Activated naive CD4-positive, alpha-beta T cell treated with anti-CD3 and anti-CD28 coated beads, Interleukin-2, amount 50 U/mL, for 24 hours (primary cell): ENCODE measurements around the gene SURF2.
A peak's percentile ranks its signal among the peaks of the same experiment; 100 is the strongest.
"Not testable (repeated sequence)": the region's sequence is repeated elsewhere in the genome, so short reads cannot be mapped to it uniquely, and the experiment has no call there.

Experiments used
- H3K27ac Mint-ChIP-seq: one replicate; pipeline ENCODE4 v1.8.0; 2021; ENCODE audit warnings: mild to moderate bottlenecking, mixed read lengths
- H3K27me3 Mint-ChIP-seq: one replicate; pipeline ENCODE4 v1.8.0; 2021; ENCODE audit warnings: mixed read lengths
- H3K36me3 Mint-ChIP-seq: one replicate; pipeline ENCODE4 v1.8.0; 2021; ENCODE audit warnings: mixed read lengths
- H3K4me1 Mint-ChIP-seq: one replicate; pipeline ENCODE4 v1.8.0; 2021; ENCODE audit warnings: mixed read lengths
- H3K4me3 Mint-ChIP-seq: one replicate; pipeline ENCODE4 v1.8.0; 2021; ENCODE audit warnings: mild to moderate bottlenecking, mixed read lengths
- H3K9me3 Mint-ChIP-seq: one replicate; pipeline ENCODE4 v1.8.0; 2021; ENCODE audit warnings: mixed read lengths

The SURF2 gene

DNA sequence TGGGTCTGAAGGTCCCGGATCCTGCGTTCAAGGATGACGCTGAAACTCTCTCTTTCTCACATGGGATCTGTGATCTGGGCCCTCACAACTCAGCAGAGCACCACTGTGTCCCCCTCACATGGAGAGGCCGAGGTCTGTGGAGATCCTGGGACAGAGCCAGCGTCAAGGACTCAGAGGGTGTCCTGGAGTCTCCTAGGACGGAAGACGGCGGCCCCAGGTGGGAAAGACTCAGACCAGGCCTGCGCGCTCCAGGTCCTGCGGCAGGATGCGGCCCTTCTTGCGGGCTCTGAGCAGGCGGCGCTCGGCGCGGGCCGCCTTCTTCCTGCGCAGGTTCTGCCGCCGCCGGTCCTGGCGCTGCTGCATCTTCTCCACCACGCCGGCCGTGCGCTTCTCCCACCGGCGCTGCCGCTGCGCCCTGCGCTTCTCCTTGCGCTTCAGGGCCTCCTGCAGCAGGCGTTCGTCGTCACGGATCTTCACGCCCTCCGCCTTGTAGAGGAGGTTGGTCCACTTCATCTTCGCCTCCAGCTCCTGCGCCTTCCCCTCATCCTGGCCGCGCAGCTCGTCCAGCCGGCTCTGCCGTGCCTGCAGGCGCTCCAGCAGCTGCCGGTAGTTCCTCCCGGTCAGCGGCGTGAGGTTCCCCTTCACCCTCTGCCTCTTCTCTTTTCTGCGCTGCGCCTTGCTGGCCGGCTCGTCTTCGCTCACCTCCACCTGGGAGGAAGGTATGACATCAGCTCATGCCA is 24.5 kb upstream of the SURF2 start:
- peaks cover 39% of the 10 kb centered on the region for H3K4me1 Mint-ChIP-seq
- H3K9me3 Mint-ChIP-seq: no peaks in the 10 kb centered on the region
- H3K36me3 Mint-ChIP-seq: peaks cover 19% of the 10 kb centered on the region
- H3K27ac Mint-ChIP-seq: no peak overlapping the region
- H3K4me3 Mint-ChIP-seq: no peak overlapping the region
- H3K27me3 Mint-ChIP-seq: no peaks in the 10 kb centered on the region

DNA sequence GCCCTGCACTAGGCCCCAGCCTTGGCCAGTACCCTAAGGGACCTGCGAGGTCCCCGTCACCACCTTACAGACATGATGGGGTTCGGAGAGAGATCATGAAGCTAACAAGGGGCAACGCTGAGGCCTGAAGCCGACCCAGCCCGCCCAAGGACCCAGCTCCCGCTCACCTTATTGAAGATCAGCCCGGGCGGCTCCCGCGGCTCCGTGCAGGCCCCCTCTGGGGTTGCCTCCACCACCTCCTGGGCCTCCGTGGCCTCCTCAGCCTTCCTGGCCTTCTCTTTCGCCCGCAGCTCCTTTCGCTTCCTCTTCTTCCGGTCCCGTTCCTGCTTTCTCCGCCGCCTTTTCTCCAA is 24.0 kb upstream of the SURF2 start:
- peaks cover 19% of the 10 kb centered on the region for H3K36me3 Mint-ChIP-seq
- H3K27me3 Mint-ChIP-seq: no peaks in the 10 kb centered on the region
- peaks cover 39% of the 10 kb centered on the region for H3K4me1 Mint-ChIP-seq
- H3K27ac Mint-ChIP-seq: no peak overlapping the region
- no peaks in the 10 kb centered on the region for H3K9me3 Mint-ChIP-seq
- H3K4me3 Mint-ChIP-seq: no peak overlapping the region

DNA sequence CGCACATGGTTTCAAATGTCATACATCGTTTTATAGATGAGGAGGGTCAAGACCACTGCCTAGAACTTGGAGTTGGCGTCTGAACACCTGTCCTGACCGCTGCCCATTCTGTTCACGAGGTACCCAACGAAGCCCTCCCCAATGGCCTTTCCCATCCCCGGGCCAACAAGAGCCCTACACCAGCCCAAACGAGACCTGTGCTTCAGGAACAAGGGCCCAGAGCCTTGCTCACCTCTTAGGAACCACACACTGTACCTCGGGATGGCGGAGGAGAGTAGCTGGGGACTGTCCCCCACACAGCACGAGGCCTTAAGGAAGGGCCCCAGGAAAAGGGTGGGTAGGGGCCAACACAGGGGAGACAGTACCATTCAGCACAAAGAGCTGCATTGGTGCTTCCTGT is 23.3 kb upstream of the SURF2 start:
- peak overlapping the region; percentile 7 for H3K4me3 Mint-ChIP-seq
- peaks cover 19% of the 10 kb centered on the region for H3K36me3 Mint-ChIP-seq
- H3K27ac Mint-ChIP-seq: peak overlapping the region; percentile 23
- H3K9me3 Mint-ChIP-seq: no peaks in the 10 kb centered on the region
- peaks cover 39% of the 10 kb centered on the region for H3K4me1 Mint-ChIP-seq
- H3K27me3 Mint-ChIP-seq: no peaks in the 10 kb centered on the region

DNA sequence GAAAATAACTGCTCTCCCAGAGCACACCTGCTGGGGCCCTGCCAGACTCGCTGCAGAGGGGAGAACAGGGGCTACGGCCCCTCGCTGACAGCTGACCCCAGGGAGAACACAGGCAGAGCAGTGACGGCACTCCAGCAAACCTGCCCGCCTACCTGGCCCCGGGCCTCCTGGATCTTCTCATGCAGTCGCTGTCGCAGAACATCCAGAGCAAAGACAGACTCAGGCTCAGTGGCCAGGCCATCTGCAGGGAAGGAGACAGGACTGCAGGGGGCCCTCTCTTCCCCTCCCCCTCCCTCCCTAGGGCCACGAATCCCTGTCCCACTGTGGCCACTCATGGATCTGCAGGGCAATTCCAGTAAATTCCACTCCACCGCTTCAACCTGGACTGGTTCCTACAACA is 22.8 kb upstream of the SURF2 start:
- H3K27ac Mint-ChIP-seq: peak overlapping the region; percentile 65
- H3K9me3 Mint-ChIP-seq: no peaks in the 10 kb centered on the region
- peaks cover 36% of the 10 kb centered on the region for H3K4me1 Mint-ChIP-seq
- H3K36me3 Mint-ChIP-seq: peaks cover 19% of the 10 kb centered on the region
- H3K27me3 Mint-ChIP-seq: no peaks in the 10 kb centered on the region
- H3K4me3 Mint-ChIP-seq: peak overlapping the region; percentile 57

DNA sequence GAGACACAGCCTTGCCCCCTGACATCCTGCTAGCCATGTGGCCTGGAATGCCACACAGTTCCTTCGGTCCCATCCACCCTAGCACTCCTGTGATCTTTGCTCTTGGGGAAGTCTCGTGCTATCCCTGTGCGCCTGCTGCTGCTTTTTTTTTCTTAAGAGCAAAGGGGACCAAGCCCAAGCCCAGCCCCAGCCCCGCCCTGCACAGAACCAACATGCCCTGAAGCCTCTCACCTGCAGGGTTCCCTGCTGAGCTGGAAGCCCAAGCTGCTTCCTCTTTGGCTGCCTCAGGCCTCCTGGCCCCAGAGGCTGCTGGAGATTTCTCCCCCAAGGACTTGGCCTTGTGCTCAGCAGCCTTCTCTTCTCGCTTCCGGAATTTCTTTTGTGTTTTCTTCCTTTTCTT is 22.2 kb upstream of the SURF2 start:
- Mint-ChIP-seq H3K4me3 (peak overlapping the region; percentile 95), H3K36me3 (peaks cover 21% of the 10 kb centered on the region), H3K4me1 (peaks cover 34% of the 10 kb centered on the region)

DNA sequence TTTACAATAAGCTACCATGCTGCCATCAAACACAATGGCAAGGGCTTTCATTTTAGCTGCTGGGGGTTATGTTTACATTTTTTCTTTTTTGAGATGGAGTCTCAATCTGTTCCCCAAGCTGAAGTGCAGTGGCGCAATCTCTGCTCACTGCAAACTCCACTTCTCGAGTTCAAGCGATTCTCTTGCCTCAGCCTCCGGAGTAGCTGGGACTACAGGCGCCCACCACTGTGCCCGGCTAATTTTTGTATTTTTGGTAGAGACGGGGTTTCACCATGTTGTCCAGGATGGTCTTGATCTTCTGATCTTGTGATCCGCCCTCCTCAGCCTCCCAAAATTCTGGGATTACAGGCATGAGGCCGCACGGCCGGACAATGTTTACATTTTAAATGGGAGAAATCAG is 21.5 kb upstream of the SURF2 start:
- H3K9me3 Mint-ChIP-seq, H3K27me3 Mint-ChIP-seq: not testable (repeated sequence)
- Mint-ChIP-seq H3K36me3 (peaks cover 21% of the 10 kb centered on the region), H3K4me1 (peaks cover 37% of the 10 kb centered on the region), H3K4me3 (peak overlapping the region; percentile 95), H3K27ac (peak overlapping the region; percentile 82)

More for the DNA sequence above, 22.2 kb upstream of the SURF2 start:
- Mint-ChIP-seq H3K27ac (peak overlapping the region; percentile 65), H3K9me3 (no peaks in the 10 kb centered on the region), H3K27me3 (no peaks in the 10 kb centered on the region)

DNA sequence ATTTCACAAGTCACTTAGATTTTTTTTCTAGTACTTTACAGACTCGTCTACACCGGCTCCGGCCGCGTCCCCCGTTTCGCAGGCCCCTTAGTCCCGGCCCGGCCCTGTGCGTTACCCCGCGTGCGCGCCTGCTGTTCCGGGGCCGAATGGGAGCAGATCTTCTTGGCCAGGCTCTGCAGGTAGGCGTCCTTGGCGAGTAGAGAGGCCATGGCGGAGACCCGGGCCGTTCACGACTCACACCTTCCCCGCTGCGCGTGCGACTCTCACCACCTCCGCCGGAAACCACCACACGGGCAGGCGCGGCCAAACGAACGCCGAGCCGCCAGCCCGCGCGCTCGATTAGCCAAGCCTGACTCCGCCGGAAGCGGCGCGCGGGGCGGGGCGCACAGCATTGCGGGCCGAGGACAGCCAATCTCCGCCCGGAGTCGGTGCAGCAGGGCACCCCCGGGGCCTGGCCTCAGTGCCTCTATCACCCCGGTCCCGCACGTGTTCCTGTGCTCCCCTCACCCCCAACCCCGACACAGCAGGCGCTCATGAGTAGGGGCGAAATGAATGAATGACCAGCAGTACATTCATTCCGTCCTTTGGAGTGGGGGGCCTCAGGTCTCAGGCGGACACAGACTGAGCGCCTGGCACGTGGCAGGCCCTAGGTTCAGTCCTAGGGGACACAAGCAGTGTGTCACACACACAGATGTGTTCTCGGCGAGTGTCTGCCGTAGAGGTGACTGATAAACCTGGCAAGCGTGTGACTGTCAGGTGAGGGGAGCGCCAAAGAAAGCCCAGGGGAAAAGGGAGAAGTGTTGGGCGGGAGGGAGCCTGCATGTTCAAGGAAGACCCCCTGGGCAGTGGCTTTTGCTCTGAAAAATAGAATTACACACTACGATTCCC is 20.2 kb upstream of the SURF2 start, which contains the start of gene SURF6:
TSS of gene SURF6 (minus strand) at position 265 of the 888 bp plus-strand sequence. CDS start at position 209, 56 bp downstream.
- H3K27ac Mint-ChIP-seq: peak within 1 kb of the TSS; percentile 89
- H3K4me3 Mint-ChIP-seq: peak within 1 kb of the TSS; percentile 95
- peaks cover 46% of the 10 kb centered on the region for H3K4me1 Mint-ChIP-seq
- peaks cover 17% of the 10 kb centered on the region for H3K36me3 Mint-ChIP-seq
- H3K9me3 Mint-ChIP-seq: no peaks in the 10 kb centered on the region
- H3K27me3 Mint-ChIP-seq: no peaks in the 10 kb centered on the region

DNA sequence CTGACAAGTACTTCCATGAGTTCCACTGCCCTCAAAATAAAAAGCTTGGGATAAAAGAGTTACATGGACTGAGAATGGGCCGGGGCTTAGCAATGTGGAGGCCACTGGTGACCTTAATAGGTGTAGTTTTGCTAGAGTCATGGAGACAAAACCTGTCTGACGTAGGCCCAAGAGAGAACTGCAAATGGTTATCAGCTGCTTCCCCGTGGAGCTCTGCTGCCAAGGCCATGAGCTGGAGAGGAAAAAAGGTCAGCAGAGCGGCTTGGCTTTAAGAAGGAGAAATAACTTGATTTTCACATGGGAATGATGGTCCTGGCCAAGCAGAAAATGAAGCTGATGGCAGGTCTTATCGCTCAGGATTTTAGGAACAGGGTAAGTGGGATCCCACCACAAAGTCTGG is 16.7 kb upstream of the SURF2 start:
- Mint-ChIP-seq H3K9me3 (no peaks in the 10 kb centered on the region), H3K27ac (peak overlapping the region; percentile 81), H3K36me3 (peaks cover 13% of the 10 kb centered on the region), H3K27me3 (no peaks in the 10 kb centered on the region), H3K4me1 (peaks cover 47% of the 10 kb centered on the region), H3K4me3 (no peak overlapping the region)

DNA sequence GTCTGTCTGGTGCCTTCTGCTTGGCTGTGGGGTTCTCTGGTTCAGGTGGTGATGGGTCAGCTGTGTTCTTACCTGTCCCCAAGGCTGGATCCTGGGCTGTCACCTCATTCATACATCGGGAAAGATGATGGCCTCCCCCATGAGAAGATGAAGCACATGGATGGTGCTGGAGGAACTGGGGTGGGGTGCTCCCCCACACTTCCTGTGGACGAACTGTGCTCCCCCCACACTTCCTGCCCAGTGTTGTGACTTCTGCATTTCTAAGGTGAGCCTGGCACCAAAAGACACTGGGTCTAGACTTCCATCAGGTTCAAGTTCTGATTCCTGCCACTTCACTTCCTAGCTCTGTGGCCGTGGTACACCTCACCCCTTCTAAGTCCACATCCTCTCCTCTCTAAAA is 16.1 kb upstream of the SURF2 start:
- peak overlapping the region; percentile 74 for H3K27ac Mint-ChIP-seq
- peaks cover 10% of the 10 kb centered on the region for H3K36me3 Mint-ChIP-seq
- no peaks in the 10 kb centered on the region for H3K9me3 Mint-ChIP-seq

DNA sequence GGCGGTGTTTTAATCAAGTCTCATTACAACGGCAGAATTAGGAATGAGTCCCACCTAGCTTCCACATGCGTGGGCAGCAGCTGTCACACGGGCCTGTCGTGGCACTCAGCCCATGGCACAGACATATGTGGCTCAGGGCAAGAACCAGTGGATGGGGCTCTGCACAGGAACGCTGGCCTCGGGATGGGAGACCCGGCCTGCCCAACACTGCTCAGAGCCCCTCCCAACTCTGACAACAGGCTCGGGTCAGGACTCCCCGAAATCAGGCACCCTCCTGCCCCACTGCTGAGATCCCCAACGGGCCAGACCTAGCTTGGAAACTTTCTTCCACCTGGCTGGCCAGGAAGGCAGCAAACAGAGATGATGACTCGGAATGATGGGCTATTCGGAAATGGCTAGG is 15.4 kb upstream of the SURF2 start:
- H3K4me3 Mint-ChIP-seq: no peak overlapping the region
- peaks cover 41% of the 10 kb centered on the region for H3K4me1 Mint-ChIP-seq
- H3K27me3 Mint-ChIP-seq: no peaks in the 10 kb centered on the region
- H3K36me3 Mint-ChIP-seq: peaks cover 7% of the 10 kb centered on the region
- no peak overlapping the region for H3K27ac Mint-ChIP-seq
- H3K9me3 Mint-ChIP-seq: no peaks in the 10 kb centered on the region

More for the DNA sequence above, 16.1 kb upstream of the SURF2 start:
- Mint-ChIP-seq H3K4me3 (peak overlapping the region; percentile 36), H3K4me1 (peaks cover 44% of the 10 kb centered on the region), H3K27me3 (no peaks in the 10 kb centered on the region)

DNA sequence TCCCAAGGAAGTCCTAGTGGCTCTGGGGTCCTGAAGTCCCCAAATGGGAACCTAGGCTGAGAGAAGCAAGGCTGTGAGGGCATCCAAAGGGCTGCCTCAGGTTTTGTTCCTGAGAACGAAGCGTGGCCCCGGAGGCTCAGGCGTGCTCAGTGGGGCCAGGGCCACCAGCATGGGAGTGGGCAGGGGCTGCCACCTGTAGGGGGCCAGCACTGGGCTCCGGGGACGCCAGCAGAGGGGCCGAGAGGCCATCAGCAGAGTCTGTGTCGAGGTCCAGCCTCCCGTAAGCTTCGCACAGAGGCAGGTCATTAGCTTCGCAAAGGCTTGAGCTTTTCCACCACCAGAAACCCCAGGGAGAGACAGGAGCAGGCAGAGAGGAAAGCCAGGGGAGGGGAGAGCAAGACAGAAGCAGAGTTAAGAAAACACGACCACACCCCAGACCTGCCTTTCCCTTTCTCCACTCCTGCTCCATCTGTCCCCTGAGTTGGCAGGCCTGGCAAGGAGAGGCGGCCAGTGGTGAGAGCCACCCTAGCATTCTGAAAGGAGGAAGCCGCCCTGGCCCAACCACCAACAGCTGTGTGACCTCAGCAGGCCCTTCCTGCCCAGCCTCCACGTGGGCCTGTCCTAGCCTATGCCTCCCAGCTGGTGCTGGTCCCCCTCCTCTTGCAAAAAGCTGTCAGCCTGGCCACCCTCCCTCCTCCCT is 14.8 kb upstream of the SURF2 start:
- peak overlapping the region; percentile 59 for H3K27ac Mint-ChIP-seq
- no peak overlapping the region for H3K4me3 Mint-ChIP-seq
- peaks cover 45% of the 10 kb centered on the region for H3K4me1 Mint-ChIP-seq
- no peaks in the 10 kb centered on the region for H3K9me3 Mint-ChIP-seq
- H3K27me3 Mint-ChIP-seq: no peaks in the 10 kb centered on the region
- peaks cover 4% of the 10 kb centered on the region for H3K36me3 Mint-ChIP-seq

DNA sequence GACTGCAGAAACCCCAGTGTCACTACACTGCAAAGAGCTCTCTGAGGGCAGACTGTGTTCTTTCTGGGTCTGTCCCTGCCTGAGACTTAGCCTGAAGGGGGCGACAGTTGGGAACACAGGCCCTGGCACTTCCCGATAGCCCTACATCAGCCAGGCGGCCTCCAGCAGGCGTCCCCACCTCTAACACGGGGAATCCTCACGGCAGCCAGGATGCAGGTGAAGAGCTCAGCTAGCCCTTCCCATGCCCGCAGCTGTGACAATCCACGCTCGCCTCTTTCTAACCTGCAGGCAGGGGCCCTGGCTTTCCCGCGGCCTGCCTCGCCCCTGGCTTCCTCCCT is 14.3 kb upstream of the SURF2 start:
- peaks cover 4% of the 10 kb centered on the region for H3K36me3 Mint-ChIP-seq
- no peaks in the 10 kb centered on the region for H3K27me3 Mint-ChIP-seq
- H3K4me3 Mint-ChIP-seq: no peak overlapping the region
- peak overlapping the region; percentile 59 for H3K27ac Mint-ChIP-seq
- H3K4me1 Mint-ChIP-seq: peaks cover 47% of the 10 kb centered on the region
- no peaks in the 10 kb centered on the region for H3K9me3 Mint-ChIP-seq

DNA sequence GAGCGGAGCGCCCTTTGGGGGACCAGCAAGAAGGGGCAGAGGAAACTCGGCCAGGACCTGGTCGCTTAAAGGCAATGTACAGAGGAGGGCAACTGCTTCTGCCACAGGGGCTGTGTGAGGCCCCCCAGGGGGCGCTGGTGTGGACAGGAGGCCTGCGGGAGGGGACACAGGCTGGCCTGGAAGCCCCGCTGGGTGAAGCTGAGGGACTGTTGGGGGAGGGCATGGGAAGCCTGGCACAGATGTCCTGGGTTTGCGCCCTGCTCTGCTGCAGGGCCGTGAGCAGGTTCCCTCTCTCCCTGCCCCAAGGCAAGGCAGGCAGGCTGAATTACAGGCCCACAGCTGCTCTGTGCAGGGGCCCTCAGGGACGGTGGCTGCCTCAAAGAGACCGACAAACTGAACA is 13.8 kb upstream of the SURF2 start:
- Mint-ChIP-seq H3K27ac (no peak overlapping the region), H3K9me3 (no peaks in the 10 kb centered on the region), H3K36me3 (peaks cover 4% of the 10 kb centered on the region), H3K4me1 (peaks cover 49% of the 10 kb centered on the region), H3K4me3 (no peak overlapping the region), H3K27me3 (no peaks in the 10 kb centered on the region)

DNA sequence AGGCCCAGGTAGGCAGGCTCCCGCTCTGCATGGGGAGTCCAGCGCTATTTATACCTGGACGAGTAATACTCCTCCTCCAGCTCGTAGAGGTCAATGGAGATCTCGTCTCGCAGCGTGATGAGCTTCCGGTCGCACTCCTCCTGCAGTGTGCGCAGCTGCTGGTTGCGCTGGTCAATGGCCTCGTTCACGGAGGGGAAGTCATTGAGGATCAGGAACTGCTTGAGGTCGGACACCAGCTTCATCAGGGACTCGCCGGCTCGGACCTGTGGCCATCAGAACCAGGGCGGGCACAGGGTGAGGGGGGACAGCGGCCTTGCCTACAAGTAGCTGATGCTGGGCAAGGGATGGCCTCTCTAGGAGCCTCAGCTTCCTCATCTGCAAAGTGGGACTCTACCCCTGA is 12.3 kb upstream of the SURF2 start:
- Mint-ChIP-seq H3K9me3 (no peaks in the 10 kb centered on the region), H3K27me3 (no peaks in the 10 kb centered on the region), H3K36me3 (peaks cover 11% of the 10 kb centered on the region), H3K27ac (no peak overlapping the region), H3K4me1 (peaks cover 53% of the 10 kb centered on the region), H3K4me3 (no peak overlapping the region)

DNA sequence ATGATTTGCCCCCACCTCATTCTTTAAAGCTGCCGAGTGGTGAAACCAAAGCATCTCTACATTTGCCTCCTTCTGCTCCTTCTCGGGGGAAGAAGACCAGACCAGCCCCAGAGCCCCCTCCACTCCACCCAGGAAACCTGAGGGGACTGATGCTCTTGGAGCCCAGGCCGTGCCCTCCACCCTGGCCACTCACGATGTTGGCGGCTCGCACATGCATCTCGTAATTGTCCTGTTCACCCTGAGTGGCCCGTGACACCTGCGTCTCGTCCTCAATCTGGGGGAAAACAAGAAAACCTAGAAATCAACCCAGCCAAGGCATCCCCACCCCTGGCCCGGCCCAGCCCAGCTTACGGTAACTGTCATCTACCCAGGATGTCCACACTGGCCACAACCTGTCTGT is 11.4 kb upstream of the SURF2 start:
- Mint-ChIP-seq H3K27me3 (no peaks in the 10 kb centered on the region), H3K4me1 (peaks cover 52% of the 10 kb centered on the region), H3K9me3 (no peaks in the 10 kb centered on the region), H3K27ac (no peak overlapping the region), H3K4me3 (no peak overlapping the region), H3K36me3 (peaks cover 18% of the 10 kb centered on the region)

DNA sequence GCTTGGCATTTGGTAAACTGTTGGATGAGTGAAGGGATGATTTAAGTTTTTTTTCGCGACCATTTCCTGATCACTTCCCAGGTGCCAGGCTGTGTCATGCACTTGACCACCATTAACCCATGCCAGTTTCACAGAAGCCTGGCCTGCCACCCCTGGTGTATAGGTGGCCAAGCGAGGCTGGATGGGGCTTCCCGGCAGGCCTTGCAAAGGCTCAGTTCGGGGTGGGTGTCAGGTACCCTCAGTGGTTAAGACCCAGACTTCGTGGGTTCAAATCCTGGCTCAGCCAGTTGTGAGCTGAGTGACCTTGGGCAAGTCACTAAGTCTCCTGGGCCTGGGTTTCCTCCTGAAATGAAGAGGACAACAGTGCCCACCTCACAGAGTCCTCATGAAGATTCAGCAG is 10.8 kb upstream of the SURF2 start:
- Mint-ChIP-seq H3K4me1 (peaks cover 48% of the 10 kb centered on the region), H3K27ac (no peak overlapping the region), H3K9me3 (no peaks in the 10 kb centered on the region), H3K4me3 (no peak overlapping the region), H3K36me3 (peaks cover 20% of the 10 kb centered on the region), H3K27me3 (no peaks in the 10 kb centered on the region)
